Measurements from ENCODE around the gene CCDC180. TPM values are rescaled to one million over a fixed set of nuclear protein-coding genes. Genes with fewer than 3 reads are reported as not detected.
A peak's percentile ranks its signal among the peaks of the same experiment; 100 is the strongest.

Gene CCDC180
- total and polyA plus RNA-seq, 9 of the 15 experiments (the other 6 are each of a cell fraction or from before 2014, with no cell fraction given), result 0.56 to 4.2 (median 2.5) TPM

- POLR2A ChIA-PET, result interaction anchor here (0.6 to 1.8 kb wide), 4 partner anchors 9 to 47 kb away, joined by 3 to 5 read pairs (median 4); no protein-coding TSS in a partner anchor
- BruUV-seq (replicated peaks), result no TSS peak
- intact Hi-C loops (cut with micrococcal nuclease), result no loop called here
- H3K79me2 ChIP-seq (ENCODE audit: control insufficient read depth, insufficient read depth, low read length), result no peaks in the 10 kb centered on the region
- no peaks in the 10 kb centered on the region for H3K27me3 ChIP-seq (ENCODE audit: control insufficient read depth in 2 of 2, insufficient read depth in 2 of 2, low read length in 2 of 2)
- in situ Hi-C loops (cut with MboI), result no loop called here
- H3K36me3 ChIP-seq (ENCODE audit: control insufficient read depth, insufficient read depth, low read length), result no peaks in the 10 kb centered on the region
- H3K9me3 ChIP-seq (replicated peaks; ENCODE audit: control insufficient read depth, insufficient read depth, low read depth, low read length), result no peaks in the 10 kb centered on the region
- WGBS (ENCODE audit: insufficient coverage, low coverage, missing lambda C conversion rate), result 70% methylated on average over 3 of the region's 3 CpGs
- DNase-seq (ENCODE audit: extremely low read depth in 1 of 4, low spot score in 3 of 4) (no peak), FAIRE-seq (no peak), ATAC-seq (no peak)
- no peak overlapping the region for H3K4me3 ChIP-seq
- no peak overlapping the region for H2AFZ ChIP-seq (ENCODE audit: low read depth, low read length)
- H4K20me1 ChIP-seq (replicated peaks; ENCODE audit: control insufficient read depth, insufficient read depth, low read length), result no peaks in the 10 kb centered on the region
- CTCF ChIA-PET (ENCODE audit: low intra/inter-chr PET ratio), result no interaction called here
- H3K4me2 ChIP-seq (ENCODE audit: insufficient read depth, low read length), result no peak overlapping the region
- TF ChIP-seq C11orf30 (IDR thresholded peaks at IDR 0.05; ENCODE audit: low read depth), result peak; percentile 53; the same call in 1 of the 2 replicates
- 0 out of 2 replicates have a peak, but pooled peaks have one; percentile 31 for TF ChIP-seq MAFK (IDR thresholded peaks at IDR 0.05; ENCODE audit: low read length)
- TF ChIP-seq NFE2 (IDR thresholded peaks at IDR 0.05; ENCODE audit: low read depth), result peak; percentile 67
- TF ChIP-seq VEZF1 (CRISPR knock-in tag; IDR thresholded peaks at IDR 0.05), result no peak
- TF ChIP-seq NR0B1 (IDR thresholded peaks at IDR 0.05; ENCODE audit: partially characterized antibody), result no peak
- TF ChIP-seq ARID4B (CRISPR knock-in tag; IDR thresholded peaks at IDR 0.05), result no peak
- no peak for TF ChIP-seq SPI1 (IDR thresholded peaks at IDR 0.05; ENCODE audit: borderline replicate concordance, low read depth, low read length)
- no peak for TF ChIP-seq TEAD1 (CRISPR knock-in tag; IDR thresholded peaks at IDR 0.05)
- peak; percentile 71 for TF ChIP-seq MAFG (tag; conservative IDR thresholded peaks at IDR 0.05)
- peak; percentile 85 for TF ChIP-seq ZNF316 (IDR thresholded peaks at IDR 0.05)
- TF ChIP-seq MAFF (IDR thresholded peaks at IDR 0.05; ENCODE audit: low read length), result peak; percentile 44; the same call in 1 of the 2 replicates
- no peak for TF ChIP-seq CHD2 (IDR thresholded peaks at IDR 0.05; ENCODE audit: low read depth, low read length)
- no peak for TF ChIP-seq RUNX1 (IDR thresholded peaks at IDR 0.05; ENCODE audit: low read depth)
- peaks cover under 1 to 2% of the 10 kb centered on the region in 2 experiments; a peak in 3 of 5 replicates for H3K4me1 ChIP-seq (replicated peaks in 1 of 2; ENCODE audit: control insufficient read depth in 2 of 2, insufficient read depth in 2 of 2, low read length in 2 of 2)
- H3K9me1 ChIP-seq (ENCODE audit: control insufficient read depth, insufficient read depth, low read length), result no peaks in the 10 kb centered on the region
- no peak overlapping the region for H3K9ac ChIP-seq (ENCODE audit: insufficient read depth in 1 of 2, low read depth in 2 of 2, low read length in 2 of 2)
- H3K27ac ChIP-seq (ENCODE audit: extremely low read depth, low read depth, low read length), result no peak overlapping the region
These were observed 5.5 kb upstream of the CCDC180 start for GRCh38 chr9:97301974-97302373.

Measured in K562 (cell line).